HG02943 (cell line): ENCODE data around the gene SETMAR.
"Not testable (repeated sequence)": the region's sequence is repeated elsewhere in the genome, so short reads cannot be mapped to it uniquely, and the experiment has no call there.

ENCODE experiments used
- ATAC-seq: cut with Tn5 transposase; IDR thresholded peaks from one replicate; pipeline ENCODE4 v1.9.1; 2021; ENCODE audit warnings: mild to moderate bottlenecking, low read depth, moderate library complexity; ENCODE audit not compliant: unreplicated experiment

SETMAR gene

GRCh38 chr3:4303187-4304123 is at the start of gene SETMAR:
TSS of gene SETMAR (plus strand) at chr3:4303369. CDS start at chr3:4303371, 2 bp downstream.
- ATAC-seq, result peak; percentile 98

- ATAC-seq, result no peak
These were observed 41.8 kb upstream of the SETMAR start for GRCh38 chr3:4261406-4261805.

- ATAC-seq, result no peak
These were observed 39.1 kb upstream of the SETMAR start for GRCh38 chr3:4264040-4264439.

- no peak for ATAC-seq
These were observed 32.4 kb upstream of the SETMAR start for GRCh38 chr3:4270720-4271119.

- no peak for ATAC-seq
These were observed 31.3 kb upstream of the SETMAR start for GRCh38 chr3:4271834-4272233.

- no peak for ATAC-seq
These were observed 23.6 kb upstream of the SETMAR start for GRCh38 chr3:4279516-4280105.

- no peak for ATAC-seq
These were observed 21.2 kb upstream of the SETMAR start for GRCh38 chr3:4281991-4282390.

GRCh38 chr3:4284865-4285264 is 18.3 kb upstream of the SETMAR start:
- ATAC-seq, result no peak

- ATAC-seq, result no peak
These were observed 14.1 kb upstream of the SETMAR start for GRCh38 chr3:4289044-4289443.

GRCh38 chr3:4290272-4290893 is 12.8 kb upstream of the SETMAR start:
- ATAC-seq, result peak; percentile 79

GRCh38 chr3:4292301-4292700 is 10.9 kb upstream of the SETMAR start:
- ATAC-seq, result no peak

- no peak for ATAC-seq
These were observed 8.4 kb upstream of the SETMAR start for GRCh38 chr3:4294616-4295327.

GRCh38 chr3:4296454-4296853 is 6.7 kb upstream of the SETMAR start:
- ATAC-seq, result not testable (repeated sequence)

GRCh38 chr3:4297486-4297885 is 5.7 kb upstream of the SETMAR start:
- no peak for ATAC-seq

- ATAC-seq, result no peak
These were observed 422 bp upstream of the SETMAR start for GRCh38 chr3:4302747-4303146.

GRCh38 chr3:4305210-4305609 is 2.0 kb downstream of the SETMAR start:
- not testable (repeated sequence) for ATAC-seq

- no peak for ATAC-seq
These were observed 2.9 kb downstream of the SETMAR start for GRCh38 chr3:4306091-4306490.

- ATAC-seq, result no peak
These were observed 3.7 kb downstream of the SETMAR start for GRCh38 chr3:4306860-4307259.

GRCh38 chr3:4309491-4310128 is 6.4 kb downstream of the SETMAR start:
- ATAC-seq, result no peak

GRCh38 chr3:4310971-4311370 is 7.8 kb downstream of the SETMAR start:
- no peak for ATAC-seq
